Loucy (cell line): ENCODE measurements around the gene BCR.

ENCODE experiments used
- H2AFZ ChIP-seq: fragments of 200-600 bp; sonication (generic); 2 replicates; pipeline ENCODE4 v1.6.0; 2016; ENCODE audit warnings: antibody characterized with exemption, mild to moderate bottlenecking, low read length, moderate library complexity
- H3F3A ChIP-seq: fragments of 200-600 bp; 2 replicates; pipeline ENCODE4 v1.6.0; 2016; ENCODE audit warnings: antibody characterized with exemption, low read depth, mild to moderate bottlenecking
- H3K27me3 ChIP-seq: fragments of 200-600 bp; sonication (generic); 2 replicates; pipeline ENCODE4 v1.6.1; 2014; ENCODE audit warnings: low read length, mild to moderate bottlenecking; ENCODE audit not compliant: insufficient read depth, poor library complexity, severe bottlenecking
- H3K36me3 ChIP-seq: fragments of 200-600 bp; sonication (generic); 2 replicates; pipeline ENCODE4 v1.6.1; 2016; ENCODE audit warnings: low read length; ENCODE audit not compliant: insufficient read depth
- H3K4me1 ChIP-seq: fragments of 200-600 bp; sonication (generic); 2 replicates; pipeline ENCODE4 v1.5.1; 2014; ENCODE audit warnings: low read length, mild to moderate bottlenecking; ENCODE audit not compliant: insufficient read depth, poor library complexity, severe bottlenecking
- H3K4me2 ChIP-seq: fragments of 200-600 bp; sonication (generic); 2 replicates; pipeline ENCODE4 v1.6.0; 2014; ENCODE audit warnings: antibody characterized with exemption, low read length, low read depth, mild to moderate bottlenecking; ENCODE audit not compliant: poor library complexity, severe bottlenecking
- H3K4me3 ChIP-seq: fragments of 200-600 bp; sonication (generic); 2 replicates; pipeline ENCODE4 v1.5.1; 2014; ENCODE audit warnings: low read length, mild to moderate bottlenecking, mixed read lengths; ENCODE audit not compliant: poor library complexity, severe bottlenecking
- H3K79me2 ChIP-seq: fragments of 200-600 bp; sonication (generic); 2 replicates; pipeline ENCODE4 v1.6.1; 2014; ENCODE audit warnings: low read length; ENCODE audit not compliant: insufficient read depth
- H3K9ac ChIP-seq: fragments of 200-600 bp; sonication (generic); 2 replicates; pipeline ENCODE4 v1.6.0; 2014; ENCODE audit warnings: mild to moderate bottlenecking, low read depth, low read length, moderate library complexity; ENCODE audit not compliant: poor library complexity, severe bottlenecking
- H3K9me2 ChIP-seq: fragments of 200-600 bp; sonication (generic); replicated peaks from 2 replicates; pipeline ENCODE4 v1.6.1; 2016; ENCODE audit warnings: low read depth, low read length, mixed read lengths
- H3K9me3 ChIP-seq: fragments of 200-600 bp; sonication (generic); 2 replicates; pipeline ENCODE4 v1.6.1; 2014; ENCODE audit warnings: mild to moderate bottlenecking, antibody characterized with exemption, low read length, low read depth; ENCODE audit not compliant: insufficient read depth
- H4K20me1 ChIP-seq: fragments of 200-600 bp; sonication (generic); 2 replicates; pipeline ENCODE4 v1.6.0; 2014; ENCODE audit warnings: antibody characterized with exemption, low read length, mild to moderate bottlenecking; ENCODE audit not compliant: insufficient read depth, poor library complexity, severe bottlenecking
- CTCF ChIP-seq: fragments of 200-600 bp; sonication (generic); conservative IDR thresholded peaks from 2 replicates; pipeline ENCODE4 v1.5.1; 2014; ENCODE audit warnings: mild to moderate bottlenecking, antibody characterized with exemption, low read length
- EZH2phosphoT487 ChIP-seq: fragments of 200-600 bp; IDR thresholded peaks from 2 replicates; pipeline ENCODE4 v1.6.1; 2018; ENCODE audit warnings: antibody characterized with exemption, mild to moderate bottlenecking, moderate library complexity, borderline replicate concordance

BCR gene

GRCh38 chr22:23193196-23193827 is 13.0 kb downstream of the BCR start:
- Histone ChIP-seq H3K4me3 (no peak overlapping the region), H4K20me1 (peaks cover 98% of the 10 kb centered on the region), H3F3A (no peaks in the 10 kb centered on the region), H3K4me2 (no peak overlapping the region), H3K79me2 (peaks cover 100% of the 10 kb centered on the region), H3K4me1 (peaks cover 33% of the 10 kb centered on the region), H2AFZ (no peak overlapping the region), H3K9me3 (no peaks in the 10 kb centered on the region), H3K27me3 (no peaks in the 10 kb centered on the region), H3K9me2 (no peaks in the 10 kb centered on the region), H3K36me3 (peaks cover 91% of the 10 kb centered on the region), H3K9ac (no peak overlapping the region)
- TF ChIP-seq CTCF (no peak), EZH2phosphoT487 (no peak)

GRCh38 chr22:23193882-23194281 is 13.6 kb downstream of the BCR start:
- Histone ChIP-seq H2AFZ (no peak overlapping the region), H3K4me3 (no peak overlapping the region), H4K20me1 (peaks cover 98% of the 10 kb centered on the region), H3K4me1 (peaks cover 30% of the 10 kb centered on the region), H3K9me3 (no peaks in the 10 kb centered on the region), H3K27me3 (no peaks in the 10 kb centered on the region), H3K79me2 (peaks cover 100% of the 10 kb centered on the region), H3K4me2 (no peak overlapping the region), H3K9me2 (no peaks in the 10 kb centered on the region), H3K9ac (no peak overlapping the region), H3F3A (no peaks in the 10 kb centered on the region), H3K36me3 (peaks cover 92% of the 10 kb centered on the region)
- TF ChIP-seq CTCF (no peak), EZH2phosphoT487 (no peak)

DNA sequence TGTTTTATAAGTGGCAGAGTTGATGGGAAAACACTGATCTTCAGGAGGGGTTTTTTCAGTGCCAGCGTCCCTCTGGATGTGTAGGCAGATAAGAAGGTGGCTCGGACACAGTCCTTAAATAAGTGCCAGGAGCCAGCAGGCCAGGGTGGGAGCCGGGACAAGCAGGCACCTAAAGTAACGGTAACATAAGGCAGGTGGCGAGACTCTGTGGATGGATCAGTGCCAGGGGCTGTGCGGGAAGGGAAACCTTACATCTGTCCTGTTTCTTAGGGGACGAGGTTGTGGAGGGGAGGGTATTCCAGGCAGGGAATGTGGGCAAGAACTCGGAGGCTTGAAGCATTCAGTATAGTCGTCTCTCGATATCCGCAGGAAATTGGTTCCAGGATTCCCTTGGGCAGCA is 15.9 kb downstream of the BCR start:
- Histone ChIP-seq H4K20me1 (peaks cover 97% of the 10 kb centered on the region), H3K4me2 (peak overlapping the region; percentile 5), H3K79me2 (peaks cover 100% of the 10 kb centered on the region), H3K9me3 (no peaks in the 10 kb centered on the region), H3F3A (no peaks in the 10 kb centered on the region), H3K27me3 (no peaks in the 10 kb centered on the region), H3K36me3 (peaks cover 89% of the 10 kb centered on the region), H3K9ac (no peak overlapping the region), H3K9me2 (no peaks in the 10 kb centered on the region), H3K4me3 (no peak overlapping the region), H2AFZ (no peak overlapping the region), H3K4me1 (peaks cover 28% of the 10 kb centered on the region)
- TF ChIP-seq EZH2phosphoT487 (no peak), CTCF (no peak)
